GM13976 (cell line): ENCODE measurements around the gene ACSS1.

Experiments used
- DNase-seq: peaks from one replicate; pipeline ENCODE4 v3.0.0; 2012; ENCODE audit warnings: low spot score
- CTCF ChIP-seq: IDR thresholded peaks from 2 replicates; pipeline ENCODE4 v1.5.1; 2012; ENCODE audit warnings: borderline replicate concordance, mild to moderate bottlenecking; ENCODE audit not compliant: insufficient read depth; ENCODE audit errors: extremely low read depth, missing control alignments, control extremely low read depth
- in situ Hi-C: fragments of 300-500 bp; cut with MboI; formaldehyde crosslinking; loops from one replicate; pipeline ENCODE4 v1.12.0; 2022; ENCODE audit warnings: low sequenced_read_pairs, mixed read lengths, inconsistent platforms; ENCODE audit not compliant: unreplicated experiment

ACSS1 gene

GRCh38 chr20:25061103-25061799 is 3.3 kb upstream of the ACSS1 start:
- DNase-seq: no peak
- in situ Hi-C loops: loop anchor here (5.0 to 25.0 kb wide), 2 partner anchors 64 to 351 kb away; partner anchors contain the start of gene GINS1
- no peak for TF ChIP-seq CTCF

DNA sequence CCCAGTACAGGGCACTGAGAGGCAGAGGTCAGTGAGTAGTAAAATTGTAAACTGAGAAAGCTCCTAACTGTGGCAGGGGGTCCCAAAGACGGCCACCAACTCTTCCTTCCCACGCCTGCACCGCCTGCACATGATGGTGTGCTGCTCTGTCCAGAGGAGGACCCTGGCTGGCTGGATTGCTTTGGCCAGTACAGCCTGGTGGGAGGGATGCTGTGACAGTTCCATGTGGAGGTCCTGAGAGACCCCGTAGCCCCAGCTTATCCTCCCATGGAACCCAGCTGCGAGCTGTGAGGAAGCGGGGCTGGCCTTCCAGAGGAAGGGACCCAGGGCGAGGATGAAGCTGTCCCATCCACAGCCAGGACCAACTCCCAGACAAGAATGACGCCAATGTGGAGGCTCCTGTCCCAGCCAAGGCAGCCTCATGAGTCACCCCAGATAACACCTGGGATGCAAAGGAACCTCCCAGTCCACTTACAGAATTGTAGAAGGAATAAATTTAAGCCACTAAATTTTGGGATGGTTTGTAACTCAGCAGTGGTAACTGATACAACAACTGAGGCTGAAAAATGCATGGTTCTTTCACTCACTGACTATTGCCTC is 2.0 kb upstream of the ACSS1 start:
- no peak for DNase-seq
- in situ Hi-C loops: loop anchor here (5.0 to 25.0 kb wide), 2 partner anchors 63 to 352 kb away; partner anchors contain the start of gene GINS1
- TF ChIP-seq CTCF: no peak

DNA sequence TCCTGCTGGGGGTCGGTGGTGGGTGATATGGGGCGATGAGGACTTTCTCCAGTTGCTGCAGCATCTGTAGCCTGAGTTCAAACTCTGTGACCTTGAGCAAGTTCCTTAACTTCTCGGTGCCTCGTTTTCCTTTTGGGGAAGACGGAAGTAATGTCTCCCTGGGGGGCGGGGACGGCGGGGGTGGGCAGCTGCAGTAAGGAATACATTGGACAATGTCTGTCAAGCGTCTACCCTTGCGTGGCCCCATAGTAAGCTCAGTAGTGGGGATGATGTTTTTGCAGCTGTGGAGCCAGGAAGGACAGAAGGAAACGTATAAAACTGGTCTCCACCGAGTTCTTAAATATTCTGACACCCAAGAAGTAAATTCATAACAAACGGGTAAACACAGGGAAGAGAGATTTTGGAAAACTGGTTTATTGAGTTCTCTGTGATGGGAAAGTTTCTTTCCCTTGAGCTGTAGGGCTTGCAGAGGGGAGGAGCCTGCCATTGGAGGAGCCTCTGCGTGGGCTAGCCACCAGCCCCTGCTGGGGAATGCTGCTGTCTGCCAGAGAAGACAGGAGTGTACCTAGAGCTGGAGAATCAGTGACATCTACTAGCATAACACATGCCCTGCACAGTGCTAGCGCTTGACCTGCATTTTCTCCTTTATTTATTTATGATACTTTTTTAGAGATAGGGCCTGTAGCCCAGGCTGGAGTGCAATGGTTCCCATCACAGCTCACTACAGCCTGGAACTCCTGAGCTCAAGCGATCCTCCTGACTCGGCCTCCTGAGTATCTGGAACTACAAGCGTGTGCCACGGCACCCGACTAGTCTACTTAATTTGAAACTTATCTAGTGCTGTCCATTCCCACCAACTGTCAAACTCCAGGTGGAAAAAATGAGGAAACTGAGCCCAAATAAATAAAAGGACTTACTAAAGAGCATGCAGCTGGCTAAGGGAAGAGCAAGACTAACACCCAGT is 1.2 kb upstream of the ACSS1 start:
- in situ Hi-C loops: loop anchor here (25.0 kb wide), 1 partner anchor 353 kb away; the partner anchor contains the start of gene GINS1
- DNase-seq: no peak
- no peak for TF ChIP-seq CTCF

DNA sequence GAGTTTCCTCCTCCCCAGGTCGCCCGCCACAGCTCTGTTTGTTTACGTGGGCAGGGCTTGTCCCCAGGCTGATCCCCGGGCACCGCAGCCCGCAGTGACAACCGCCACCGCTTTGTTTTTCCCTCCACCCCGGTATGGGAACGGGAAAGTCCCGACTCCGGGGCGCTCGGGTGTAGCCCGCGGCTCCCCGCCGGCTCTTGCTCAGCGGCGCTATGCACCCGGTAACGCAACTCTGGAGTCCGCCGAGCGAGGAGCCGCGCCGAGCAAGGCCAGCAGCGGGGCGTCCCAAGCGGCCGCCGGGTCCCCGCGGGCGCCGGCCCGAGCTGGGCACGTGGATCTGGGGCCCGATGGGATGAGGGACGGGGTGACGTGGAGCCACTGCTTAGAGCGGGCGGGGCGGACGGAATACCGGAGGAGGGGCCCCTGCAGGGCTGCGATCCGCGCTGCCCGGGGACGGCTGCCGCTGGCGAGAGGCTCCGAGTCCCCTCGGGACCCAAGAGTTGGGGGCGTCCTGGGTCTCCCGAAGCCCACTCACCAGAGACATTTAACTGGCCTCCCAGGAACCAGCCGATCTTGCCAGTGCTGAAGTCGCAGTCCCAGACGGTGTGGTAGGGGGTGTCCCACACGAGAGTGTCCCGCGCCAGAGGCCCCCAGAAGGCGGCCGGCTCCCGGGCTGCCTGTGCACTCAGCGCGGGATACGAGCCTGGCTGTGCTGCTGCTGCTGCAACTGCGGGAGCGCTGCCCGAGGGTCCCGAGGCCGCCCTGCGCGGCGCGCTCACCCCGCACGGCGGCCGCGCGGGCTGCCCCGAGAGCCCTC is 497 bp downstream of the ACSS1 start:
- peak; percentile 80 for DNase-seq
- in situ Hi-C loops: loop anchor here (25.0 kb wide), 1 partner anchor 355 kb away; the partner anchor contains the start of gene GINS1
- no peak for TF ChIP-seq CTCF

DNA sequence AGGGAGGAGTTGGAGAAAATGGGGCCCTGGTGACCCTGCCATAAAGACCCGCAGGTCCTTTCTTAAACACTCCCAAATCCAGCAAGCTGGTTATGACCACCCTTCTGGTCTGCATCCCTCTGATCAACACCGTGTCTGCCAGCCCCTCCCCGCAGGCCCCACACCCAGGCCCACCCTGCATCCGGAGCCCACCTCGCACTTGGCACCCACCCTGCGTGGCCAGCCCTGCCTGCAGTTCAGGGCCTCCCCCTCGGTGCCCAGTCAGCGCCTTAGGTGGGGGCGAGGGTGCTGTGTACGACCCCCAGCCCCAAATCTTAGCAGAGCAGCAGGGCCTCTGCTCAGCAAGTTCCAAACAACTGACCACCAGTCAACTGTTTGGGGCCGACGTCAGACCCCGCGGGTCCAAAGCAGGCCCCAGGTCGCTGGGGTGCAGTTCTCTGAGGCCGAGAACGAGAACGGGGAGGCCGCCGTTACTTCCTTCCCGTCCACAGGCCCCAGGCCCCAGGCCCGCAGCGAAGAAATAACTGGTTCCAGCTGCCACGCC is 1.2 kb downstream of the ACSS1 start:
- TF ChIP-seq CTCF: no peak
- DNase-seq: peak; percentile 79
- in situ Hi-C loops: loop anchor here (25.0 kb wide), 1 partner anchor 356 kb away; the partner anchor contains the start of gene GINS1
